PC-9 (cell line): ENCODE measurements around the gene RBM5.

Experiments
- CTCF ChIP-seq: fragments of 200-600 bp; sonication (generic); conservative IDR thresholded peaks from 2 replicates; pipeline ENCODE4 v1.6.1; 2017; ENCODE audit warnings: mixed run types, antibody characterized with exemption, mild to moderate bottlenecking, moderate library complexity
- EZH2 ChIP-seq: fragments of 200-600 bp; sonication (generic); IDR thresholded peaks from 2 replicates; pipeline ENCODE4 v1.8.0; 2017; ENCODE audit warnings: antibody characterized with exemption, low read depth

GRCh38 chr3:50165910-50166538, 77.3 kb downstream of the RBM5 start:
- TF ChIP-seq CTCF (no peak), EZH2 (no peak)
